ENCODE results near the gene AAK1.
A peak's percentile ranks its signal among the peaks of the same experiment; 100 is the strongest.
"Not testable (repeated sequence)": the region's sequence is repeated elsewhere in the genome, so short reads cannot be mapped to it uniquely, and the experiment has no call there.

AAK1 gene

GRCh38 chr2:69643602-69644505, at the start of gene AAK1:
Gene AAK1, minus strand, starts transcription at chr2:69643739. Its CDS starts 699 bp downstream, at chr2:69643040.
- peak within 1 kb of the TSS; percentile 96 for H3K4me3 Mint-ChIP-seq
- no peaks in the 10 kb centered on the region for H3K27me3 Mint-ChIP-seq
- H3K4me1 Mint-ChIP-seq (ENCODE audit: low read depth): peaks cover 69% of the 10 kb centered on the region
- peaks cover 17% of the 10 kb centered on the region for H3K36me3 Mint-ChIP-seq (ENCODE audit: low read depth)
- H3K27ac Mint-ChIP-seq: peak within 1 kb of the TSS; percentile 95
- H3K9me3 Mint-ChIP-seq: no peaks in the 10 kb centered on the region

GRCh38 chr2:69692424-69692823, 48.9 kb upstream of the AAK1 start:
- no peak overlapping the region for H3K27ac Mint-ChIP-seq
- H3K9me3 Mint-ChIP-seq: no peaks in the 10 kb centered on the region
- no peak overlapping the region for H3K4me3 Mint-ChIP-seq
- peaks cover 90% of the 10 kb centered on the region for H3K4me1 Mint-ChIP-seq (ENCODE audit: low read depth)
- H3K36me3 Mint-ChIP-seq (ENCODE audit: low read depth): no peaks in the 10 kb centered on the region
- H3K27me3 Mint-ChIP-seq: no peaks in the 10 kb centered on the region

GRCh38 chr2:69689969-69690368, 46.4 kb upstream of the AAK1 start:
- H3K4me1 Mint-ChIP-seq (ENCODE audit: low read depth): peaks cover 79% of the 10 kb centered on the region
- H3K27ac Mint-ChIP-seq: no peak overlapping the region

GRCh38 chr2:69689466-69689865, 45.9 kb upstream of the AAK1 start:
- H3K27ac Mint-ChIP-seq: peak overlapping the region; percentile 56
- no peaks in the 10 kb centered on the region for H3K36me3 Mint-ChIP-seq (ENCODE audit: low read depth)
- peak overlapping the region; percentile 42 for H3K4me3 Mint-ChIP-seq
- H3K4me1 Mint-ChIP-seq (ENCODE audit: low read depth): peaks cover 79% of the 10 kb centered on the region
- H3K9me3 Mint-ChIP-seq: no peaks in the 10 kb centered on the region
- H3K27me3 Mint-ChIP-seq: no peaks in the 10 kb centered on the region

More at GRCh38 chr2:69689969-69690368, 46.4 kb upstream of the AAK1 start:
- H3K27me3 Mint-ChIP-seq: no peaks in the 10 kb centered on the region
- no peak overlapping the region for H3K4me3 Mint-ChIP-seq
- H3K36me3 Mint-ChIP-seq (ENCODE audit: low read depth): no peaks in the 10 kb centered on the region
- no peaks in the 10 kb centered on the region for H3K9me3 Mint-ChIP-seq

GRCh38 chr2:69687971-69688611, 44.6 kb upstream of the AAK1 start:
- H3K4me3 Mint-ChIP-seq: no peak overlapping the region
- H3K9me3 Mint-ChIP-seq: no peaks in the 10 kb centered on the region
- no peaks in the 10 kb centered on the region for H3K27me3 Mint-ChIP-seq
- no peaks in the 10 kb centered on the region for H3K36me3 Mint-ChIP-seq (ENCODE audit: low read depth)
- H3K27ac Mint-ChIP-seq: no peak overlapping the region
- peaks cover 79% of the 10 kb centered on the region for H3K4me1 Mint-ChIP-seq (ENCODE audit: low read depth)

GRCh38 chr2:69686813-69687212, 43.3 kb upstream of the AAK1 start:
- Mint-ChIP-seq H3K4me3 (no peak overlapping the region), H3K4me1 (ENCODE audit: low read depth) (peaks cover 76% of the 10 kb centered on the region), H3K27me3 (no peaks in the 10 kb centered on the region), H3K27ac (no peak overlapping the region), H3K36me3 (ENCODE audit: low read depth) (no peaks in the 10 kb centered on the region), H3K9me3 (no peaks in the 10 kb centered on the region)

- Mint-ChIP-seq H3K36me3 (ENCODE audit: low read depth) (no peaks in the 10 kb centered on the region), H3K4me3 (no peak overlapping the region), H3K27me3 (no peaks in the 10 kb centered on the region), H3K9me3 (no peaks in the 10 kb centered on the region), H3K27ac (peak overlapping the region; percentile 69), H3K4me1 (ENCODE audit: low read depth) (peaks cover 72% of the 10 kb centered on the region)
Measured at GRCh38 chr2:69685321-69686048, 41.9 kb upstream of the AAK1 start.

- Mint-ChIP-seq H3K27ac (peak overlapping the region; percentile 69), H3K4me1 (ENCODE audit: low read depth) (peaks cover 68% of the 10 kb centered on the region)
Measured at GRCh38 chr2:69683170-69683971, 39.8 kb upstream of the AAK1 start.

GRCh38 chr2:69682525-69682924, 39.0 kb upstream of the AAK1 start:
- no peaks in the 10 kb centered on the region for H3K27me3 Mint-ChIP-seq
- peaks cover 70% of the 10 kb centered on the region for H3K4me1 Mint-ChIP-seq (ENCODE audit: low read depth)
- no peaks in the 10 kb centered on the region for H3K9me3 Mint-ChIP-seq
- no peaks in the 10 kb centered on the region for H3K36me3 Mint-ChIP-seq (ENCODE audit: low read depth)
- H3K4me3 Mint-ChIP-seq: no peak overlapping the region
- H3K27ac Mint-ChIP-seq: no peak overlapping the region

More at GRCh38 chr2:69683170-69683971, 39.8 kb upstream of the AAK1 start:
- Mint-ChIP-seq H3K9me3 (no peaks in the 10 kb centered on the region), H3K4me3 (peak overlapping the region; percentile 53), H3K36me3 (ENCODE audit: low read depth) (no peaks in the 10 kb centered on the region), H3K27me3 (no peaks in the 10 kb centered on the region)

GRCh38 chr2:69680001-69680675, 36.6 kb upstream of the AAK1 start:
- no peaks in the 10 kb centered on the region for H3K36me3 Mint-ChIP-seq (ENCODE audit: low read depth)
- no peaks in the 10 kb centered on the region for H3K27me3 Mint-ChIP-seq
- H3K4me1 Mint-ChIP-seq (ENCODE audit: low read depth): peaks cover 72% of the 10 kb centered on the region
- H3K4me3 Mint-ChIP-seq: no peak overlapping the region
- H3K9me3 Mint-ChIP-seq: no peaks in the 10 kb centered on the region
- H3K27ac Mint-ChIP-seq: no peak overlapping the region

GRCh38 chr2:69677914-69678313, 34.4 kb upstream of the AAK1 start:
- Mint-ChIP-seq H3K36me3 (ENCODE audit: low read depth) (no peaks in the 10 kb centered on the region), H3K27me3 (no peaks in the 10 kb centered on the region), H3K9me3 (no peaks in the 10 kb centered on the region), H3K27ac (peak overlapping the region; percentile 76), H3K4me3 (no peak overlapping the region), H3K4me1 (ENCODE audit: low read depth) (peaks cover 61% of the 10 kb centered on the region)

GRCh38 chr2:69676146-69676545, 32.6 kb upstream of the AAK1 start:
- Mint-ChIP-seq H3K9me3 (no peaks in the 10 kb centered on the region), H3K4me3 (no peak overlapping the region), H3K36me3 (ENCODE audit: low read depth) (no peaks in the 10 kb centered on the region), H3K27me3 (no peaks in the 10 kb centered on the region), H3K4me1 (ENCODE audit: low read depth) (peaks cover 49% of the 10 kb centered on the region), H3K27ac (no peak overlapping the region)

- H3K4me3 Mint-ChIP-seq: no peak overlapping the region
- no peaks in the 10 kb centered on the region for H3K27me3 Mint-ChIP-seq
- H3K36me3 Mint-ChIP-seq (ENCODE audit: low read depth): no peaks in the 10 kb centered on the region
- no peak overlapping the region for H3K27ac Mint-ChIP-seq
- H3K9me3 Mint-ChIP-seq: no peaks in the 10 kb centered on the region
- peaks cover 36% of the 10 kb centered on the region for H3K4me1 Mint-ChIP-seq (ENCODE audit: low read depth)
Measured at GRCh38 chr2:69674316-69674670, 30.8 kb upstream of the AAK1 start.

- not testable (repeated sequence) for H3K27me3 Mint-ChIP-seq; H3K36me3 Mint-ChIP-seq (ENCODE audit: low read depth); H3K4me3 Mint-ChIP-seq; H3K27ac Mint-ChIP-seq; H3K9me3 Mint-ChIP-seq
- H3K4me1 Mint-ChIP-seq (ENCODE audit: low read depth): peaks cover 30% of the 10 kb centered on the region
Measured at GRCh38 chr2:69673098-69673497, 29.6 kb upstream of the AAK1 start.

All from stimulated activated naive CD8-positive, alpha-beta T cell treated with anti-CD3 and anti-CD28 coated beads, Interleukin-15, Interleukin-2, amounts not matched to agents 100 ng/mL and 50 ng/mL, for 24 hours (primary cell).